ENCODE results near the gene SMCO4.

DNA sequence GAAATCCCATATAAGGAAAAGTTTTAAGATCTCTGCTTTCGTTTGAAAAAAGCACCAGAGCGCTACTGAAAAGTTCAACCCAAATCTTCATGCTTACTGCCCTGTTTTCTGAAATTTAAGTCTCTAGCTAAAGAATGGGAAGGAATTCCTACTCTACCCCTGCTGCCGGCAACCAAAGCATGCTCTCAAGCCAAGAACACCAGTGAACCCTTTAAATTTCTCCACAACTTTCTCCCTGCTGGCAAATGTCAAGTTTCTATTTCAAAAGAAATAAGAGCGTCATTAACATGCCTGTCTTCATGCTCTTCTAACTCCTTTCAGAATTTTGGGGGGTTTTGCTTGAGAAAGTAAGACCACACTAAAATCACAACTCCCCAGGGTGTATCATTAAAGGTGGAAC, 6.8 kb upstream of the SMCO4 start:
- no peak for TF ChIP-seq EZH2 (IDR thresholded peaks at IDR 0.05; ENCODE audit: low read length, missing control alignments)
- TF ChIP-seq, protein P1, sequence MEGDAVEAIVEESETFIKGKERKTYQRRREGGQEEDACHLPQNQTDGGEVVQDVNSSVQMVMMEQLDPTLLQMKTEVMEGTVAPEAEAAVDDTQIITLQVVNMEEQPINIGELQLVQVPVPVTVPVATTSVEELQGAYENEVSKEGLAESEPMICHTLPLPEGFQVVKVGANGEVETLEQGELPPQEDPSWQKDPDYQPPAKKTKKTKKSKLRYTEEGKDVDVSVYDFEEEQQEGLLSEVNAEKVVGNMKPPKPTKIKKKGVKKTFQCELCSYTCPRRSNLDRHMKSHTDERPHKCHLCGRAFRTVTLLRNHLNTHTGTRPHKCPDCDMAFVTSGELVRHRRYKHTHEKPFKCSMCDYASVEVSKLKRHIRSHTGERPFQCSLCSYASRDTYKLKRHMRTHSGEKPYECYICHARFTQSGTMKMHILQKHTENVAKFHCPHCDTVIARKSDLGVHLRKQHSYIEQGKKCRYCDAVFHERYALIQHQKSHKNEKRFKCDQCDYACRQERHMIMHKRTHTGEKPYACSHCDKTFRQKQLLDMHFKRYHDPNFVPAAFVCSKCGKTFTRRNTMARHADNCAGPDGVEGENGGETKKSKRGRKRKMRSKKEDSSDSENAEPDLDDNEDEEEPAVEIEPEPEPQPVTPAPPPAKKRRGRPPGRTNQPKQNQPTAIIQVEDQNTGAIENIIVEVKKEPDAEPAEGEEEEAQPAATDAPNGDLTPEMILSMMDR (conservative IDR thresholded peaks at IDR 0.05 in 1 of 2, IDR thresholded peaks at IDR 0.05 in 1 of 2; ENCODE audit: low read depth in 1 of 2, low read length in 2 of 2), result no peak
